ENCODE data around the gene ACTMAP. TPM values are rescaled to one million over a fixed set of nuclear protein-coding genes. Genes with fewer than 3 reads are reported as not detected.

The ACTMAP gene
- total and polyA plus RNA-seq, 2 of the 8 experiments (the other 6 are each of a cell fraction or from before 2014, with no cell fraction given): 24.1 to 26.5 TPM

GRCh38 chr19:40776932-40777644 lies 26.8 kb upstream of the ACTMAP start:
- peak overlapping the region; percentile 20 for H3K18ac ChIP-seq (ENCODE audit: extremely low read depth, low read length)
- no peaks in the 10 kb centered on the region for H3K79me1 ChIP-seq (ENCODE audit: low read depth, low read length)
- peak overlapping the region; percentile 99 for H3K27ac ChIP-seq (ENCODE audit: low read depth, low read length)
- no peaks in the 10 kb centered on the region for H3K9me3 ChIP-seq (ENCODE audit: insufficient read depth in 2 of 2, low read depth in 1 of 2, low read length in 1 of 2)
- H4K91ac ChIP-seq (replicated peaks; ENCODE audit: insufficient read length, low read length): peak overlapping the region; percentile 67
- peak overlapping the region; percentile 94 to 96 for H3K4me2 ChIP-seq (ENCODE audit: insufficient read depth in 1 of 2, low read depth in 2 of 2, low read length in 2 of 2)
- H4K8ac ChIP-seq (ENCODE audit: extremely low read depth, insufficient read depth, low read length): peak overlapping the region; percentile 30; the same call in 1 of the 2 replicates
- no peak overlapping the region for H2AFZ ChIP-seq (ENCODE audit: low read length)
- DNase-seq (ENCODE audit: low read depth in 1 of 2, low spot score in 2 of 2) (peak; percentile 72 to 89), FAIRE-seq (peak; percentile 36)
- H3K4ac ChIP-seq (replicated peaks; ENCODE audit: insufficient read length, low read depth, low read length): peak overlapping the region; percentile 20
- peak overlapping the region; percentile 71 to 90 (median 86) for H3K4me3 ChIP-seq (ENCODE audit: extremely low read depth in 1 of 4, insufficient read depth in 2 of 4, low read depth in 3 of 4, low read length in 4 of 4)
- peak overlapping the region; percentile 87 for H4K5ac ChIP-seq (ENCODE audit: insufficient read length, low read depth, low read length)
- H3K14ac ChIP-seq (ENCODE audit: insufficient read length): peak overlapping the region; percentile 14
- ChIA-PET CTCF (ENCODE audit: partially characterized antibody) (interaction anchor here (0.6 to 3.9 kb wide), 7 partner anchors 18 to 1824 kb away, joined by 3 to 29 read pairs (median 3); partner anchors contain the start of gene EGLN2), POLR2A (ENCODE audit: partially characterized antibody) (interaction anchor here (0.9 to 17.9 kb wide), 14 partner anchors 10 to 487 kb away, joined by 3 to 399 read pairs (median 6); partner anchors contain the start of genes ACTMAP, EGLN2, HNRNPUL1 and NUMBL)
- H2BK20ac ChIP-seq (ENCODE audit: low read length): no peak overlapping the region
- H3K4me1 ChIP-seq (replicated peaks in 1 of 4; ENCODE audit: control insufficient read depth in 3 of 4, insufficient read depth in 4 of 4, low read length in 3 of 4): peaks cover 0 to 14% (median 6%) of the 10 kb centered on the region in 4 experiments; a peak in 6 of 7 replicates
- peak overlapping the region; percentile 4 for H2BK120ac ChIP-seq (replicated peaks; ENCODE audit: low read depth, low read length)
- H2BK5ac ChIP-seq (ENCODE audit: low read depth, low read length): peak overlapping the region; percentile 97
- no peak overlapping the region; the same call in 1 of the 2 replicates for H2AK5ac ChIP-seq (ENCODE audit: low read depth, low read length)
- peak overlapping the region; percentile 52 for H2BK12ac ChIP-seq (ENCODE audit: low read depth, low read length)
- H3K23ac ChIP-seq (ENCODE audit: insufficient read length): no peak overlapping the region
- no peaks in the 10 kb centered on the region for H3K79me2 ChIP-seq (ENCODE audit: control insufficient read depth in 1 of 2, insufficient read depth in 2 of 2, low read length in 2 of 2)
- H3K56ac ChIP-seq (replicated peaks; ENCODE audit: insufficient read length, low read depth, low read length): no peak overlapping the region
- H3K9ac ChIP-seq (replicated peaks in 1 of 4; ENCODE audit: extremely low read depth in 1 of 4, low read depth in 3 of 4, low read length in 3 of 4): peak overlapping the region; percentile 82 to 99 (median 88)
- WGBS, 2 experiments (ENCODE audit: extremely low coverage in 1 of 2, insufficient coverage in 1 of 2, insufficient read length in 1 of 2, insufficient replicate concordance in 2 of 2, low coverage in 1 of 2, low lambda C conversion rate in 2 of 2, missing lambda C conversion rate in 1 of 2): 25% methylated on average over 13 of the region's 13 CpGs; no CpG with 5 or more reads in 1 of the 2 experiments
- no peaks in the 10 kb centered on the region for H3K27me3 ChIP-seq (replicated peaks in 1 of 4; ENCODE audit: control insufficient read depth in 3 of 4, extremely low read depth in 1 of 4, insufficient read depth in 3 of 4, low read length in 3 of 4)
- no peaks in the 10 kb centered on the region for H4K20me1 ChIP-seq (replicated peaks in 1 of 2; ENCODE audit: control insufficient read depth in 1 of 2, insufficient read depth in 2 of 2, low read length in 2 of 2)
- H3K23me2 ChIP-seq (ENCODE audit: low read depth, low read length): peaks cover 8% of the 10 kb centered on the region; the same call in 1 of the 2 replicates
- H2BK15ac ChIP-seq (ENCODE audit: low read length): peak overlapping the region; percentile 99; the same call in 1 of the 2 replicates
- no peaks in the 10 kb centered on the region for H3K36me3 ChIP-seq (ENCODE audit: control insufficient read depth in 2 of 4, insufficient read depth in 4 of 4, low read length in 3 of 4)
- TF ChIP-seq PHF8 (conservative IDR thresholded peaks at IDR 0.05; ENCODE audit: low read depth, low read length) (0 out of 2 replicates have a peak, but pooled peaks have one; percentile 14), TBP (IDR thresholded peaks at IDR 0.05; ENCODE audit: low read depth, low read length) (peak; percentile 26; the same call in 1 of the 2 replicates), ASH2L (IDR thresholded peaks at IDR 0.05; ENCODE audit: low read length) (peak; percentile 43), ATF3 (IDR thresholded peaks at IDR 0.05; ENCODE audit: insufficient read depth, low read depth, low read length) (no peak), KDM1A (IDR thresholded peaks at IDR 0.05; ENCODE audit: borderline replicate concordance, low read length) (peak; percentile 99), SP2 (IDR thresholded peaks at IDR 0.05; ENCODE audit: low read length) (no peak), SP1 (IDR thresholded peaks at IDR 0.05; ENCODE audit: low read depth, low read length) (0 out of 2 replicates have a peak, but pooled peaks have one; percentile 35), TAF1 (IDR thresholded peaks at IDR 0.05; ENCODE audit: low read depth, low read length) (peak; percentile 81; the same call in 1 of the 2 replicates), SAP30 (IDR thresholded peaks at IDR 0.05; ENCODE audit: insufficient read depth, insufficient replicate concordance, low read length) (no peak), CBX5 (IDR thresholded peaks at IDR 0.05; ENCODE audit: low read depth, low read length) (no peak)

All from H1 (cell line).